HepG2 (cell line): ENCODE results near the gene SIX5. TPM values are rescaled to one million over a fixed set of nuclear protein-coding genes. Genes with fewer than 3 reads are reported as not detected.

Source experiments
- CSRNP2 ChIP-seq: sonication (generic); formaldehyde crosslinking; conservative IDR thresholded peaks from 2 replicates; pipeline ENCODE4 v1.8.0; 2022; ENCODE audit warnings: low read depth, missing genetic modification reagents
- GATA4 ChIP-seq: sonication (generic); IDR thresholded peaks from 2 replicates; pipeline ENCODE4 v1.6.1; 2016; ENCODE audit warnings: antibody characterized with exemption, low read depth, borderline replicate concordance
- HMGXB3 ChIP-seq: sonication (generic); formaldehyde crosslinking; IDR thresholded peaks from 2 replicates; pipeline ENCODE4 v1.4.0; 2020; ENCODE audit warnings: missing genetic modification reagents, borderline replicate concordance
- PAXIP1 ChIP-seq: sonication (generic); formaldehyde crosslinking; conservative IDR thresholded peaks from 2 replicates; pipeline ENCODE4 v1.4.0; 2020; ENCODE audit warnings: mild to moderate bottlenecking, missing genetic modification reagents, moderate library complexity
- RXRB ChIP-seq: IDR thresholded peaks from 2 replicates; pipeline ENCODE4 v1.6.1; 2016; ENCODE audit warnings: borderline replicate concordance, missing genetic modification reagents, missing compliant biosample characterization
- ZNF407 ChIP-seq: sonication (generic); formaldehyde crosslinking; IDR thresholded peaks from one replicate; pipeline ENCODE4 v1.5.1; 2020; ENCODE audit warnings: mild to moderate bottlenecking, missing genetic modification reagents; ENCODE audit errors: not compliant biosample characterization
- ZSCAN25 ChIP-seq: sonication (generic); formaldehyde crosslinking; IDR thresholded peaks from 2 replicates; pipeline ENCODE4 v1.8.0; 2022; ENCODE audit warnings: mild to moderate bottlenecking, missing genetic modification reagents
- polyA plus RNA-seq, 8 experiments: library from polyadenylated mRNA; depleted of rRNA in 3 of 8; stranded (reverse) in 7 of 8; unstranded in 1 of 8; fragments of >200 nt; fragmentation: Illumina TruSeq in 4 of 8; extraction: Trizol in 4 of 8; gene quantifications; 2 replicates each; pipeline versions ENCODE4 v1.2.1 to v1.2.3, GENCODE V29; 2011 to 2016; ENCODE audit warnings: low read depth in 4 of 8, missing spikeins in 1 of 8, mixed read lengths in 1 of 8; ENCODE audit not compliant: insufficient read depth in 1 of 8
- total RNA-seq, 5 experiments: library from RNA; depleted of rRNA; stranded (reverse); fragments of >200 nt; fragmentation: Illumina TruSeq; extraction: Trizol; gene quantifications; 2 replicates each; pipeline ENCODE4 v1.2.3, GENCODE V29; 2016; ENCODE audit warnings: low read depth in 1 of 5

Gene SIX5
- total and polyA plus RNA-seq, 2 of the 13 experiments (the other 11 are each of a cell fraction or from before 2014, with no cell fraction given): 7.7 to 10.5 TPM

- no peak for TF ChIP-seq ZNF407 (CRISPR knock-in tag)
- no peak for TF ChIP-seq GATA4
- no peak for TF ChIP-seq CSRNP2 (CRISPR knock-in tag)
- TF ChIP-seq HMGXB3 (CRISPR knock-in tag): no peak
- TF ChIP-seq RXRB: no peak
- TF ChIP-seq PAXIP1 (CRISPR knock-in tag): no peak
- TF ChIP-seq ZSCAN25 (CRISPR knock-in tag): no peak
These were observed 2.4 kb upstream of the SIX5 start (continued) for GRCh38 chr19:45771311-45771933.
